SK-N-SH treated with all-trans-retinoic acid at 6 μM for 48 hours (cell line): Measurements from ENCODE around the gene SCAF4.
"Not testable (repeated sequence)": the region's sequence is repeated elsewhere in the genome, so short reads cannot be mapped to it uniquely, and the experiment has no call there.

ENCODE experiments used
- ATAC-seq: fragments of 200-7000 bp; cut with Tn5 transposase; 3 replicates; pipeline ENCODE4 v1.9.1; 2020; ENCODE audit warnings: mild to moderate bottlenecking, moderate library complexity
- ARNTL ChIP-seq: fragments of 450-650 bp; formaldehyde crosslinking; IDR thresholded peaks from 2 replicates; pipeline ENCODE4 v1.5.0; 2020; ENCODE audit warnings: low read depth, mild to moderate bottlenecking, moderate library complexity, borderline replicate concordance
- BACH2 ChIP-seq: fragments of 250-450 bp; sonication (Bioruptor Pico); IDR thresholded peaks from 2 replicates; pipeline ENCODE4 v1.9.0; 2021; ENCODE audit warnings: mild to moderate bottlenecking, borderline replicate concordance
- CREB5 ChIP-seq: fragments of 250-450 bp; sonication (Bioruptor Pico); IDR thresholded peaks from 2 replicates; pipeline ENCODE4 v1.5.1; 2020; ENCODE audit warnings: low read depth, mild to moderate bottlenecking, moderate library complexity
- ESRRG ChIP-seq: fragments of 250-450 bp; sonication (Bioruptor Pico); IDR thresholded peaks from 2 replicates; pipeline ENCODE4 v1.6.1; 2021; ENCODE audit warnings: mild to moderate bottlenecking
- GLIS3 ChIP-seq: fragments of 250-450 bp; sonication (Bioruptor Pico); IDR thresholded peaks from 2 replicates; pipeline ENCODE4 v1.5.0; 2020; ENCODE audit warnings: mild to moderate bottlenecking, moderate library complexity
- ISL1 ChIP-seq: fragments of 250-450 bp; sonication (Bioruptor Pico); IDR thresholded peaks from 2 replicates; pipeline ENCODE4 v2.1.2; 2022; ENCODE audit warnings: mild to moderate bottlenecking, moderate library complexity
- OSR1 ChIP-seq: fragments of 250-450 bp; sonication (Bioruptor Pico); IDR thresholded peaks from 2 replicates; pipeline ENCODE4 v1.8.0; 2022; ENCODE audit warnings: moderate library complexity, mild to moderate bottlenecking, inconsistent platforms
- PATZ1 ChIP-seq: fragments of 250-450 bp; sonication (Bioruptor Pico); IDR thresholded peaks from 2 replicates; pipeline ENCODE4 v1.8.0; 2020; ENCODE audit warnings: mild to moderate bottlenecking, moderate library complexity, borderline replicate concordance
- PPARA ChIP-seq: fragments of 250-450 bp; sonication (Bioruptor Pico); IDR thresholded peaks from 2 replicates; pipeline ENCODE4 v1.5.0; 2020; ENCODE audit warnings: mild to moderate bottlenecking, borderline replicate concordance
- RARB ChIP-seq: fragments of 250-450 bp; sonication (Bioruptor Pico); IDR thresholded peaks from 2 replicates; pipeline ENCODE4 v1.8.0; 2021; ENCODE audit warnings: mild to moderate bottlenecking, moderate library complexity
- SNAI2 ChIP-seq: fragments of 250-450 bp; sonication (Bioruptor Pico); IDR thresholded peaks from 2 replicates; pipeline ENCODE4 v1.5.0; 2020; ENCODE audit warnings: mild to moderate bottlenecking, moderate library complexity
- TCF4 ChIP-seq: fragments of 250-450 bp; sonication (Bioruptor Pico); IDR thresholded peaks from 2 replicates; pipeline ENCODE4 v1.8.0; 2021; ENCODE audit warnings: mild to moderate bottlenecking, moderate library complexity, borderline replicate concordance
- TOX ChIP-seq: fragments of 250-450 bp; sonication (Bioruptor Pico); IDR thresholded peaks from 2 replicates; pipeline ENCODE4 v1.8.0; 2021; ENCODE audit warnings: mild to moderate bottlenecking, moderate library complexity, borderline replicate concordance
- TSHZ2 ChIP-seq: fragments of 250-450 bp; sonication (Bioruptor Pico); IDR thresholded peaks from 2 replicates; pipeline ENCODE4 v1.5.0; 2020; ENCODE audit warnings: mild to moderate bottlenecking, moderate library complexity
- ZC3H10 ChIP-seq: fragments of 250-450 bp; sonication (Bioruptor Pico); IDR thresholded peaks from 2 replicates; pipeline ENCODE4 v1.5.1; 2021; ENCODE audit warnings: mild to moderate bottlenecking, moderate library complexity
- ZFP3 ChIP-seq: fragments of 250-450 bp; sonication (Bioruptor Pico); IDR thresholded peaks from 2 replicates; pipeline ENCODE4 v1.5.0; 2020; ENCODE audit warnings: mild to moderate bottlenecking, moderate library complexity
- ZFP30 ChIP-seq: fragments of 450-650 bp; formaldehyde crosslinking; IDR thresholded peaks from 2 replicates; pipeline ENCODE4 v1.5.0; 2022; ENCODE audit warnings: mild to moderate bottlenecking, moderate library complexity
- ZNF565 ChIP-seq: fragments of 450-650 bp; formaldehyde crosslinking; conservative IDR thresholded peaks from 2 replicates; pipeline ENCODE4 v1.5.0; 2020; ENCODE audit warnings: low read depth, mild to moderate bottlenecking, moderate library complexity
- ZNF70 ChIP-seq: fragments of 450-650 bp; formaldehyde crosslinking; IDR thresholded peaks from 2 replicates; pipeline ENCODE4 v1.5.0; 2020; ENCODE audit warnings: mild to moderate bottlenecking, moderate library complexity
- ZNF8 ChIP-seq: fragments of 450-650 bp; formaldehyde crosslinking; IDR thresholded peaks from 2 replicates; pipeline ENCODE4 v1.5.0; 2020; ENCODE audit warnings: mild to moderate bottlenecking, moderate library complexity
- TF ChIP-seq, protein P1 (sequence below): fragments of 250-450 bp; sonication (Bioruptor Pico); IDR thresholded peaks from 2 replicates; pipeline ENCODE4 v1.5.1; 2021; ENCODE audit warnings: mild to moderate bottlenecking, moderate library complexity
- TF ChIP-seq, protein P2 (sequence below): fragments of 250-450 bp; sonication (Bioruptor Pico); IDR thresholded peaks from 2 replicates; pipeline ENCODE4 v1.8.0; 2021; ENCODE audit warnings: low read depth, mild to moderate bottlenecking, moderate library complexity, borderline replicate concordance

Gene SCAF4

DNA sequence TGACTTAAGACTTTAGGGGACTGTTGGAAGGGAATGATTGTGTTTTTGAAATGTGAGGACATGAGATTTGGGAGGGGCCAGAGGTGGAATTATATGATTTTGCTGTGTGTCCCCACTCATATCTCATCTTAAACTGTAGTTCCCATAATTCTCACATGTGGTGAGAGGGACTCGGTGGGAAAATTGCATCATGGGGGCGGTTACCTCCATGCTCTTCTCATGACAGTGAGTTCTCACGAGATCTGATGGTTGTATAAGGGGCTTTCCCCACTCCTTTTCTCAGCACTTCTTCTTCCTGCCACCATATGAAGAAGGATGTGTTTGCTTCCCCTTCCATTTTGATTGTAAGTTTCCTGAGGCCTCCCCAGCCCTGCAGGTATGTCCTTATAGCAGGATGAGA lies 35.0 kb upstream of the SCAF4 start:
- no peak for ATAC-seq
- no peak for TF ChIP-seq SNAI2 (CRISPR knock-in tag)
- TF ChIP-seq TCF4 = no peak
- no peak for TF ChIP-seq GLIS3 (CRISPR knock-in tag)
- TF ChIP-seq, protein P1, sequence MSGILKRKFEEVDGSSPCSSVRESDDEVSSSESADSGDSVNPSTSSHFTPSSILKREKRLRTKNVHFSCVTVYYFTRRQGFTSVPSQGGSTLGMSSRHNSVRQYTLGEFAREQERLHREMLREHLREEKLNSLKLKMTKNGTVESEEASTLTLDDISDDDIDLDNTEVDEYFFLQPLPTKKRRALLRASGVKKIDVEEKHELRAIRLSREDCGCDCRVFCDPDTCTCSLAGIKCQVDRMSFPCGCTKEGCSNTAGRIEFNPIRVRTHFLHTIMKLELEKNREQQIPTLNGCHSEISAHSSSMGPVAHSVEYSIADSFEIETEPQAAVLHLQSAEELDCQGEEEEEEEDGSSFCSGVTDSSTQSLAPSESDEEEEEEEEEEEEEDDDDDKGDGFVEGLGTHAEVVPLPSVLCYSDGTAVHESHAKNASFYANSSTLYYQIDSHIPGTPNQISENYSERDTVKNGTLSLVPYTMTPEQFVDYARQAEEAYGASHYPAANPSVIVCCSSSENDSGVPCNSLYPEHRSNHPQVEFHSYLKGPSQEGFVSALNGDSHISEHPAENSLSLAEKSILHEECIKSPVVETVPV (CRISPR knock-in tag) = no peak
- TF ChIP-seq ISL1 = no peak
- no peak for TF ChIP-seq ZFP3 (CRISPR knock-in tag)
- no peak for TF ChIP-seq ARNTL (CRISPR knock-in tag)
- no peak for TF ChIP-seq TSHZ2
- no peak for TF ChIP-seq ZNF8 (CRISPR knock-in tag)
- TF ChIP-seq ZNF565 (CRISPR knock-in tag) = no peak
- TF ChIP-seq ZFP30 (CRISPR knock-in tag) = no peak
- TF ChIP-seq, protein P2, sequence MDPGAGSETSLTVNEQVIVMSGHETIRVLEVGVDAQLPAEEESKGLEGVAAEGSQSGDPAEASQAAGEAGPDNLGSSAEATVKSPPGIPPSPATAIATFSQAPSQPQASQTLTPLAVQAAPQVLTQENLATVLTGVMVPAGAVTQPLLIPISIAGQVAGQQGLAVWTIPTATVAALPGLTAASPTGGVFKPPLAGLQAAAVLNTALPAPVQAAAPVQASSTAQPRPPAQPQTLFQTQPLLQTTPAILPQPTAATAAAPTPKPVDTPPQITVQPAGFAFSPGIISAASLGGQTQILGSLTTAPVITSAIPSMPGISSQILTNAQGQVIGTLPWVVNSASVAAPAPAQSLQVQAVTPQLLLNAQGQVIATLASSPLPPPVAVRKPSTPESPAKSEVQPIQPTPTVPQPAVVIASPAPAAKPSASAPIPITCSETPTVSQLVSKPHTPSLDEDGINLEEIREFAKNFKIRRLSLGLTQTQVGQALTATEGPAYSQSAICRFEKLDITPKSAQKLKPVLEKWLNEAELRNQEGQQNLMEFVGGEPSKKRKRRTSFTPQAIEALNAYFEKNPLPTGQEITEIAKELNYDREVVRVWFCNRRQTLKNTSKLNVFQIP (CRISPR knock-in tag) = no peak
- no peak for TF ChIP-seq RARB (CRISPR knock-in tag)
- no peak for TF ChIP-seq CREB5 (CRISPR knock-in tag)
- TF ChIP-seq PPARA (CRISPR knock-in tag) = no peak
- TF ChIP-seq ZC3H10 (CRISPR knock-in tag) = no peak

- not testable (repeated sequence) for ATAC-seq
These were observed 33.9 kb upstream of the SCAF4 start for GRCh38 chr21:31765850-31766249.

- TF ChIP-seq PPARA (CRISPR knock-in tag) (no peak), ZC3H10 (CRISPR knock-in tag) (no peak), TOX (CRISPR knock-in tag) (no peak)
- TF ChIP-seq, protein P1 (CRISPR knock-in tag) = no peak
- no peak for ATAC-seq
These were observed 29.0 kb upstream of the SCAF4 start for GRCh38 chr21:31760931-31761330.

- ATAC-seq = no peak
- TF ChIP-seq PPARA (CRISPR knock-in tag) (no peak), OSR1 (CRISPR knock-in tag) (no peak), GLIS3 (CRISPR knock-in tag) (no peak), ZNF70 (CRISPR knock-in tag) (no peak), BACH2 (CRISPR knock-in tag) (no peak), ARNTL (CRISPR knock-in tag) (no peak), ZNF565 (CRISPR knock-in tag) (no peak), SNAI2 (CRISPR knock-in tag) (no peak), ESRRG (CRISPR knock-in tag) (no peak), ZNF8 (CRISPR knock-in tag) (no peak), PATZ1 (CRISPR knock-in tag) (no peak), TOX (CRISPR knock-in tag) (no peak), ISL1 (no peak)
- TF ChIP-seq, protein P1 (CRISPR knock-in tag) = no peak
These were observed 24.9 kb upstream of the SCAF4 start for GRCh38 chr21:31756787-31757186.
